Activated naive CD8-positive, alpha-beta T cell (primary cell): Measurements from ENCODE around the gene KRTAP12-1.
"Not testable (repeated sequence)": the region's sequence is repeated elsewhere in the genome, so short reads cannot be mapped to it uniquely, and the experiment has no call there.

Experiments
- H3K27ac Mint-ChIP-seq: one replicate; pipeline ENCODE4 v1.8.0; 2021; ENCODE audit warnings: mixed read lengths
- H3K27me3 Mint-ChIP-seq: one replicate; pipeline ENCODE4 v1.8.0; 2021; ENCODE audit warnings: mixed read lengths
- H3K36me3 Mint-ChIP-seq: one replicate; pipeline ENCODE4 v1.8.0; 2021; ENCODE audit warnings: mixed read lengths
- H3K4me1 Mint-ChIP-seq: one replicate; pipeline ENCODE4 v1.8.0; 2021; ENCODE audit warnings: low read depth, mixed read lengths
- H3K4me3 Mint-ChIP-seq: one replicate; pipeline ENCODE4 v1.8.0; 2021; ENCODE audit warnings: mild to moderate bottlenecking, mixed read lengths
- H3K9me3 Mint-ChIP-seq: one replicate; pipeline ENCODE4 v1.8.0; 2021; ENCODE audit warnings: low read depth, mixed read lengths

Gene KRTAP12-1

GRCh38 chr21:44706026-44706705, 24.2 kb upstream of the KRTAP12-1 start:
- H3K27ac Mint-ChIP-seq, result no peak overlapping the region
- peaks cover 34% of the 10 kb centered on the region for H3K4me1 Mint-ChIP-seq
- H3K36me3 Mint-ChIP-seq, result no peaks in the 10 kb centered on the region
- no peak overlapping the region for H3K4me3 Mint-ChIP-seq
- H3K9me3 Mint-ChIP-seq, result no peaks in the 10 kb centered on the region
- H3K27me3 Mint-ChIP-seq, result peaks cover 44% of the 10 kb centered on the region

GRCh38 chr21:44704636-44705001, 22.7 kb upstream of the KRTAP12-1 start:
- H3K36me3 Mint-ChIP-seq, result no peaks in the 10 kb centered on the region
- H3K27ac Mint-ChIP-seq, result no peak overlapping the region
- no peaks in the 10 kb centered on the region for H3K9me3 Mint-ChIP-seq
- H3K27me3 Mint-ChIP-seq, result peaks cover 44% of the 10 kb centered on the region
- peaks cover 20% of the 10 kb centered on the region for H3K4me1 Mint-ChIP-seq
- no peak overlapping the region for H3K4me3 Mint-ChIP-seq

GRCh38 chr21:44703731-44704635, 22.0 kb upstream of the KRTAP12-1 start:
- Mint-ChIP-seq H3K4me3 (no peak overlapping the region), H3K9me3 (no peaks in the 10 kb centered on the region), H3K4me1 (peaks cover 18% of the 10 kb centered on the region), H3K27ac (no peak overlapping the region), H3K36me3 (no peaks in the 10 kb centered on the region), H3K27me3 (peaks cover 44% of the 10 kb centered on the region)

- Mint-ChIP-seq H3K27ac (no peak overlapping the region), H3K27me3 (peaks cover 43% of the 10 kb centered on the region), H3K4me3 (no peak overlapping the region), H3K4me1 (peaks cover 15% of the 10 kb centered on the region), H3K9me3 (no peaks in the 10 kb centered on the region), H3K36me3 (no peaks in the 10 kb centered on the region)
These were observed 21.2 kb upstream of the KRTAP12-1 start for GRCh38 chr21:44702973-44703730.

- H3K4me3 Mint-ChIP-seq, result no peak overlapping the region
- no peak overlapping the region for H3K27ac Mint-ChIP-seq
- peaks cover 16% of the 10 kb centered on the region for H3K4me1 Mint-ChIP-seq
These were observed 20.4 kb upstream of the KRTAP12-1 start for GRCh38 chr21:44702111-44702972.

GRCh38 chr21:44701541-44701940, 19.6 kb upstream of the KRTAP12-1 start:
- Mint-ChIP-seq H3K4me3 (no peak overlapping the region), H3K4me1 (peaks cover 15% of the 10 kb centered on the region), H3K9me3 (no peaks in the 10 kb centered on the region)

More at GRCh38 chr21:44702111-44702972, 20.4 kb upstream of the KRTAP12-1 start:
- H3K36me3 Mint-ChIP-seq, result no peaks in the 10 kb centered on the region
- H3K9me3 Mint-ChIP-seq, result no peaks in the 10 kb centered on the region
- H3K27me3 Mint-ChIP-seq, result peaks cover 48% of the 10 kb centered on the region

GRCh38 chr21:44701023-44701400, 19.0 kb upstream of the KRTAP12-1 start:
- Mint-ChIP-seq H3K27ac (no peak overlapping the region), H3K9me3 (no peaks in the 10 kb centered on the region), H3K27me3 (peaks cover 45% of the 10 kb centered on the region), H3K4me1 (peaks cover 12% of the 10 kb centered on the region), H3K36me3 (no peaks in the 10 kb centered on the region), H3K4me3 (no peak overlapping the region)

More at GRCh38 chr21:44701541-44701940, 19.6 kb upstream of the KRTAP12-1 start:
- peaks cover 48% of the 10 kb centered on the region for H3K27me3 Mint-ChIP-seq
- peak overlapping the region; percentile 41 for H3K27ac Mint-ChIP-seq
- no peaks in the 10 kb centered on the region for H3K36me3 Mint-ChIP-seq

GRCh38 chr21:44700101-44701022, 18.4 kb upstream of the KRTAP12-1 start:
- Mint-ChIP-seq H3K27me3 (peaks cover 41% of the 10 kb centered on the region), H3K27ac (peak overlapping the region; percentile 16), H3K4me1 (peaks cover 10% of the 10 kb centered on the region), H3K9me3 (no peaks in the 10 kb centered on the region), H3K36me3 (no peaks in the 10 kb centered on the region), H3K4me3 (no peak overlapping the region)

GRCh38 chr21:44699502-44700001, 17.6 kb upstream of the KRTAP12-1 start:
- peaks cover 34% of the 10 kb centered on the region for H3K27me3 Mint-ChIP-seq
- no peaks in the 10 kb centered on the region for H3K9me3 Mint-ChIP-seq
- H3K27ac Mint-ChIP-seq, result peak overlapping the region; percentile 16
- no peak overlapping the region for H3K4me3 Mint-ChIP-seq
- H3K4me1 Mint-ChIP-seq, result peaks cover 11% of the 10 kb centered on the region
- H3K36me3 Mint-ChIP-seq, result no peaks in the 10 kb centered on the region

- peaks cover 28% of the 10 kb centered on the region for H3K27me3 Mint-ChIP-seq
- no peak overlapping the region for H3K4me3 Mint-ChIP-seq
- H3K27ac Mint-ChIP-seq, result no peak overlapping the region
- peaks cover 17% of the 10 kb centered on the region for H3K4me1 Mint-ChIP-seq
- H3K9me3 Mint-ChIP-seq, result no peaks in the 10 kb centered on the region
- H3K36me3 Mint-ChIP-seq, result no peaks in the 10 kb centered on the region
These were observed 16.1 kb upstream of the KRTAP12-1 start for GRCh38 chr21:44697811-44698734.

- H3K36me3 Mint-ChIP-seq, H3K4me3 Mint-ChIP-seq, H3K9me3 Mint-ChIP-seq, H3K27ac Mint-ChIP-seq: not testable (repeated sequence)
- H3K27me3 Mint-ChIP-seq, result peaks cover 23% of the 10 kb centered on the region
- peaks cover 20% of the 10 kb centered on the region for H3K4me1 Mint-ChIP-seq
These were observed 15.3 kb upstream of the KRTAP12-1 start, which contains the start of gene KRTAP10-12 for GRCh38 chr21:44697172-44697810. Gene KRTAP10-12, plus strand, starts transcription at chr21:44697172. Its CDS starts 30 bp downstream, at chr21:44697202.

- peaks cover 9% of the 10 kb centered on the region for H3K9me3 Mint-ChIP-seq
- no peak overlapping the region for H3K27ac Mint-ChIP-seq
- no peak overlapping the region for H3K4me3 Mint-ChIP-seq
- peaks cover 3% of the 10 kb centered on the region for H3K36me3 Mint-ChIP-seq
- peaks cover 20% of the 10 kb centered on the region for H3K27me3 Mint-ChIP-seq
- peaks cover 23% of the 10 kb centered on the region for H3K4me1 Mint-ChIP-seq
These were observed 14.6 kb upstream of the KRTAP12-1 start for GRCh38 chr21:44696572-44696971.
